ENCODE measurements around the gene DPPA4. TPM values are rescaled to one million over a fixed set of nuclear protein-coding genes. Genes with fewer than 3 reads are reported as not detected.

The DPPA4 gene
- total and polyA plus RNA-seq, 8 donors: 1.8 TPM; not detected in 7

- intact Hi-C loops (cut with DNase I; ENCODE audit: low total_unique reads): no loop called here
- peaks cover 0 to 7% (median 3%) of the 10 kb centered on the region in 4 donors for H3K4me1 ChIP-seq
- peak overlapping the region; percentile 13 to 34 (median 32) for H3K4me3 ChIP-seq
- H3K36me3 ChIP-seq: no peaks in the 10 kb centered on the region
- no peaks in the 10 kb centered on the region for H3K9me3 ChIP-seq
- peak in 1 of 2 donors; percentile 63 for DNase-seq
- H3K27ac ChIP-seq: no peak overlapping the region
- 10 to 16% (median 15%) methylated on average over 17 of the region's 17 CpGs for WGBS, 5 donors
- peaks cover 0 to 19% (median 7%) of the 10 kb centered on the region in 3 donors for H3K27me3 ChIP-seq
- no peak for TF ChIP-seq POLR2A (IDR thresholded peaks at IDR 0.05)
- TF ChIP-seq, protein P1, sequence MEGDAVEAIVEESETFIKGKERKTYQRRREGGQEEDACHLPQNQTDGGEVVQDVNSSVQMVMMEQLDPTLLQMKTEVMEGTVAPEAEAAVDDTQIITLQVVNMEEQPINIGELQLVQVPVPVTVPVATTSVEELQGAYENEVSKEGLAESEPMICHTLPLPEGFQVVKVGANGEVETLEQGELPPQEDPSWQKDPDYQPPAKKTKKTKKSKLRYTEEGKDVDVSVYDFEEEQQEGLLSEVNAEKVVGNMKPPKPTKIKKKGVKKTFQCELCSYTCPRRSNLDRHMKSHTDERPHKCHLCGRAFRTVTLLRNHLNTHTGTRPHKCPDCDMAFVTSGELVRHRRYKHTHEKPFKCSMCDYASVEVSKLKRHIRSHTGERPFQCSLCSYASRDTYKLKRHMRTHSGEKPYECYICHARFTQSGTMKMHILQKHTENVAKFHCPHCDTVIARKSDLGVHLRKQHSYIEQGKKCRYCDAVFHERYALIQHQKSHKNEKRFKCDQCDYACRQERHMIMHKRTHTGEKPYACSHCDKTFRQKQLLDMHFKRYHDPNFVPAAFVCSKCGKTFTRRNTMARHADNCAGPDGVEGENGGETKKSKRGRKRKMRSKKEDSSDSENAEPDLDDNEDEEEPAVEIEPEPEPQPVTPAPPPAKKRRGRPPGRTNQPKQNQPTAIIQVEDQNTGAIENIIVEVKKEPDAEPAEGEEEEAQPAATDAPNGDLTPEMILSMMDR (IDR thresholded peaks at IDR 0.05): no peak
- no peak for TF ChIP-seq POLR2AphosphoS5 (IDR thresholded peaks at IDR 0.05)
- no peak for TF ChIP-seq EP300 (IDR thresholded peaks at IDR 0.05)
Observed at GRCh38 chr3:109336291-109336861, 970 bp downstream of the DPPA4 start.

- peaks cover 0 to 19% (median 7%) of the 10 kb centered on the region in 3 donors for H3K27me3 ChIP-seq
- no peaks in the 10 kb centered on the region for H3K36me3 ChIP-seq
- no peak overlapping the region for H3K27ac ChIP-seq
- no peak overlapping the region for H3K4me3 ChIP-seq
- intact Hi-C loops (cut with DNase I; ENCODE audit: low total_unique reads): no loop called here
- DNase-seq: no peak
- peaks cover 0 to 7% (median 3%) of the 10 kb centered on the region in 4 donors for H3K4me1 ChIP-seq
- 45 to 77% (median 53%) methylated on average over 1 of the region's 1 CpG for WGBS, 5 donors
- TF ChIP-seq EP300 (IDR thresholded peaks at IDR 0.05): no peak
- no peak for TF ChIP-seq POLR2AphosphoS5 (IDR thresholded peaks at IDR 0.05)
- no peak for TF ChIP-seq POLR2A (IDR thresholded peaks at IDR 0.05)
- TF ChIP-seq, protein P1 (IDR thresholded peaks at IDR 0.05): no peak
- no peaks in the 10 kb centered on the region for H3K9me3 ChIP-seq
Observed at GRCh38 chr3:109334572-109334971, 2.8 kb downstream of the DPPA4 start.

- 63 to 77% (median 63%) methylated on average over 5 of the region's 5 CpGs for WGBS, 5 donors
- peaks cover 0 to 7% (median 3%) of the 10 kb centered on the region in 4 donors for H3K4me1 ChIP-seq
- H3K27ac ChIP-seq: no peak overlapping the region
- TF ChIP-seq POLR2A (IDR thresholded peaks at IDR 0.05): no peak
- no peak for TF ChIP-seq EP300 (IDR thresholded peaks at IDR 0.05)
- no peak for TF ChIP-seq POLR2AphosphoS5 (IDR thresholded peaks at IDR 0.05)
- TF ChIP-seq, protein P1 (IDR thresholded peaks at IDR 0.05): no peak
- intact Hi-C loops (cut with DNase I; ENCODE audit: low total_unique reads): no loop called here
- H3K4me3 ChIP-seq: no peak overlapping the region
- no peaks in the 10 kb centered on the region for H3K36me3 ChIP-seq
- H3K27me3 ChIP-seq: peaks cover 0 to 11% (median 6%) of the 10 kb centered on the region in 3 donors
- H3K9me3 ChIP-seq: no peaks in the 10 kb centered on the region
- no peak for DNase-seq
Observed at GRCh38 chr3:109331692-109332091, 5.7 kb downstream of the DPPA4 start.

GRCh38 chr3:109330405-109330804 lies 6.9 kb downstream of the DPPA4 start:
- intact Hi-C loops (cut with DNase I; ENCODE audit: low total_unique reads): no loop called here
- no peak for DNase-seq
- Histone ChIP-seq H3K27ac (no peak overlapping the region), H3K27me3 (peaks cover 0 to 4% (median 0%) of the 10 kb centered on the region in 3 donors), H3K36me3 (no peaks in the 10 kb centered on the region), H3K9me3 (no peaks in the 10 kb centered on the region), H3K4me1 (no peaks in the 10 kb centered on the region), H3K4me3 (no peak overlapping the region)
- no peak for TF ChIP-seq EP300 (IDR thresholded peaks at IDR 0.05)
- no peak for TF ChIP-seq POLR2A (IDR thresholded peaks at IDR 0.05)
- TF ChIP-seq, protein P1 (IDR thresholded peaks at IDR 0.05): no peak
- TF ChIP-seq POLR2AphosphoS5 (IDR thresholded peaks at IDR 0.05): no peak
- 84 to 90% (median 86%) methylated on average over 7 of the region's 7 CpGs for WGBS, 5 donors
